H1 (cell line): ENCODE data around the gene CDC42. TPM values are rescaled to one million over a fixed set of nuclear protein-coding genes. Genes with fewer than 3 reads are reported as not detected.

Experiments used
- CTCF ChIA-PET: fragments of 300-600 bp; sonication (Branson Sonifier 250); formaldehyde crosslinking; loops from one replicate; lab custom pipeline; 2021; ENCODE audit not compliant: partially characterized antibody; lab: Charles Lee
- POLR2A ChIA-PET: fragments of 300-600 bp; sonication (Branson Sonifier 250); formaldehyde crosslinking; loops from one replicate; lab custom pipeline; 2021; ENCODE audit warnings: inconsistent platforms; ENCODE audit not compliant: partially characterized antibody; lab: Charles Lee
- DNase-seq, 2 experiments: peaks; one replicate each; pipeline versions ENCODE4 v3.0.0 to v3.0.0-alpha.2; 2010 to 2022; ENCODE audit warnings: low spot score in 2 of 2, low read depth in 1 of 2, mixed read lengths in 1 of 2
- FAIRE-seq: peaks from 2 replicates; lab custom pipeline; 2011; peaks lifted over from hg19 to GRCh38; lab: Jason Lieb, UNC
- H2AFZ ChIP-seq: 2 replicates; pipeline ENCODE4 v1.8.1; 2012; ENCODE audit warnings: low read length, inconsistent platforms
- H2AK5ac ChIP-seq: 2 replicates; pipeline ENCODE4 v1.6.1; 2013; ENCODE audit warnings: low read depth, low read length
- H2BK120ac ChIP-seq: replicated peaks from 2 replicates; pipeline ENCODE3; 2013; ENCODE audit warnings: low read depth, low read length, inconsistent platforms
- H2BK12ac ChIP-seq: 2 replicates; pipeline ENCODE4 v1.6.1; 2013; ENCODE audit warnings: low read depth, low read length
- H2BK15ac ChIP-seq: 2 replicates; pipeline ENCODE4 v1.6.1; 2013; ENCODE audit warnings: low read length
- H2BK20ac ChIP-seq: 2 replicates; pipeline ENCODE4 v1.6.1; 2013; ENCODE audit warnings: low read length
- H2BK5ac ChIP-seq: 2 replicates; pipeline ENCODE4 v1.6.1; 2013; ENCODE audit warnings: low read depth, low read length
- H3K14ac ChIP-seq: 2 replicates; pipeline ENCODE4 v1.6.1; 2013; ENCODE audit warnings: inconsistent platforms; ENCODE audit not compliant: insufficient read length
- H3K18ac ChIP-seq: 2 replicates; pipeline ENCODE4 v1.6.1; 2013; ENCODE audit warnings: low read length; ENCODE audit errors: extremely low read depth
- H3K23ac ChIP-seq: 2 replicates; pipeline ENCODE4 v1.6.1; 2013; ENCODE audit warnings: inconsistent platforms; ENCODE audit not compliant: insufficient read length
- H3K23me2 ChIP-seq: 2 replicates; pipeline ENCODE4 v1.6.1; 2013; ENCODE audit warnings: low read depth, low read length
- H3K27ac ChIP-seq: 2 replicates; pipeline ENCODE4 v1.6.1; 2011; ENCODE audit warnings: low read depth, low read length, inconsistent platforms
- H3K27me3 ChIP-seq, 4 experiments: replicated peaks in 1 of 4; 1 replicate in 1 of 4; 2 replicates in 3 of 4; pipeline versions ENCODE4 v1.6.1 to v1.8.1; 2011 to 2013; ENCODE audit warnings: low read length in 3 of 4, mild to moderate bottlenecking in 3 of 4, inconsistent platforms in 2 of 4, mixed read lengths in 2 of 4, moderate library complexity in 1 of 4; ENCODE audit not compliant: control insufficient read depth in 3 of 4, insufficient read depth in 3 of 4; ENCODE audit errors: extremely low read depth in 1 of 4
- H3K36me3 ChIP-seq, 4 experiments: 2 replicates each; pipeline versions ENCODE4 v1.6.1 to v1.8.1; 2011 to 2013; ENCODE audit warnings: mild to moderate bottlenecking in 4 of 4, low read length in 3 of 4, moderate library complexity in 2 of 4, control low read depth in 1 of 4, inconsistent platforms in 1 of 4; ENCODE audit not compliant: insufficient read depth in 4 of 4, control insufficient read depth in 2 of 4
- H3K4ac ChIP-seq: replicated peaks from 2 replicates; pipeline ENCODE3; 2013; ENCODE audit warnings: low read length, low read depth, mixed read lengths, inconsistent platforms; ENCODE audit not compliant: insufficient read length
- H3K4me1 ChIP-seq, 4 experiments: replicated peaks in 1 of 4; 1 replicate in 1 of 4; 2 replicates in 3 of 4; pipeline versions ENCODE4 v1.6.1 to v1.8.1; 2011 to 2013; ENCODE audit warnings: low read length in 3 of 4, inconsistent platforms in 2 of 4, mixed read lengths in 1 of 4; ENCODE audit not compliant: insufficient read depth in 4 of 4, control insufficient read depth in 3 of 4
- H3K4me2 ChIP-seq, 2 experiments: 2 replicates each; pipeline versions ENCODE4 v1.6.1 to v1.8.1; 2011 to 2013; ENCODE audit warnings: low read depth in 2 of 2, low read length in 2 of 2, control low read depth in 1 of 2, inconsistent platforms in 1 of 2, mild to moderate bottlenecking in 1 of 2; ENCODE audit not compliant: insufficient read depth in 1 of 2
- H3K4me3 ChIP-seq, 4 experiments: fragments of 200-600, 300-600 bp in 1 of 4; sonication (generic), shearing (Covaris generic), sonication (Bioruptor Twin) in 1 of 4; 2 replicates each; pipeline versions ENCODE4 v1.5.1 to v1.8.1; 2011 to 2016; ENCODE audit warnings: low read length in 4 of 4, low read depth in 3 of 4, control low read depth in 2 of 4, inconsistent platforms in 2 of 4, mild to moderate bottlenecking in 2 of 4, mixed read lengths in 1 of 4, moderate library complexity in 1 of 4; ENCODE audit not compliant: insufficient read depth in 2 of 4; ENCODE audit errors: extremely low read depth in 1 of 4
- H3K56ac ChIP-seq: replicated peaks from 2 replicates; pipeline ENCODE3; 2013; ENCODE audit warnings: low read depth, mild to moderate bottlenecking, mixed read lengths, low read length, inconsistent platforms; ENCODE audit not compliant: insufficient read length
- H3K79me1 ChIP-seq: 2 replicates; pipeline ENCODE4 v1.6.1; 2013; ENCODE audit warnings: low read depth, low read length, control low read depth
- H3K79me2 ChIP-seq, 2 experiments: 2 replicates each; pipeline versions ENCODE4 v1.6.1 to v1.8.1; 2012 to 2013; ENCODE audit warnings: low read length in 2 of 2, mild to moderate bottlenecking in 2 of 2, inconsistent platforms in 1 of 2; ENCODE audit not compliant: insufficient read depth in 2 of 2, control insufficient read depth in 1 of 2
- H3K9ac ChIP-seq, 4 experiments: replicated peaks in 1 of 4; 1 replicate in 1 of 4; 2 replicates in 3 of 4; pipeline versions ENCODE4 v1.6.1 to v1.8.1; 2011 to 2013; ENCODE audit warnings: low read depth in 3 of 4, low read length in 3 of 4, control low read depth in 2 of 4, mild to moderate bottlenecking in 2 of 4, moderate library complexity in 2 of 4, inconsistent platforms in 1 of 4; ENCODE audit errors: extremely low read depth in 1 of 4
- H3K9me3 ChIP-seq, 2 experiments: 2 replicates each; pipeline versions ENCODE4 v1.6.1 to v1.8.1; 2012 to 2013; ENCODE audit warnings: mild to moderate bottlenecking in 2 of 2, moderate library complexity in 2 of 2, control low read depth in 1 of 2, inconsistent platforms in 1 of 2, low read depth in 1 of 2, low read length in 1 of 2, mixed read lengths in 1 of 2; ENCODE audit not compliant: insufficient read depth in 2 of 2
- H4K20me1 ChIP-seq, 2 experiments: replicated peaks in 1 of 2; 2 replicates each; pipeline versions ENCODE3 to v1.8.1; 2011 to 2013; ENCODE audit warnings: inconsistent platforms in 2 of 2, low read length in 2 of 2, mild to moderate bottlenecking in 1 of 2; ENCODE audit not compliant: insufficient read depth in 2 of 2, control insufficient read depth in 1 of 2
- H4K5ac ChIP-seq: 2 replicates; pipeline ENCODE4 v1.6.1; 2013; ENCODE audit warnings: low read length, low read depth, mixed read lengths, inconsistent platforms; ENCODE audit not compliant: insufficient read length
- H4K8ac ChIP-seq: 2 replicates; pipeline ENCODE4 v1.8.0; 2013; ENCODE audit warnings: mild to moderate bottlenecking, moderate library complexity, low read length, inconsistent platforms; ENCODE audit not compliant: insufficient read depth; ENCODE audit errors: extremely low read depth
- H4K91ac ChIP-seq: replicated peaks from 2 replicates; pipeline ENCODE3; 2013; ENCODE audit warnings: low read length, mixed read lengths, inconsistent platforms; ENCODE audit not compliant: insufficient read length
- ATF3 ChIP-seq: IDR thresholded peaks from 2 replicates; pipeline ENCODE4 v1.6.1; 2011; ENCODE audit warnings: low read depth, mild to moderate bottlenecking, low read length; ENCODE audit not compliant: insufficient read depth
- E2F6 ChIP-seq: IDR thresholded peaks from 2 replicates; pipeline ENCODE4 v1.6.1; 2012; ENCODE audit warnings: inconsistent platforms
- MAFK ChIP-seq: IDR thresholded peaks from 2 replicates; pipeline ENCODE4 v1.6.1; 2012; ENCODE audit warnings: low read depth, mild to moderate bottlenecking, improper control_type of control experiment, low read length
- MAX ChIP-seq: IDR thresholded peaks from 2 replicates; pipeline ENCODE4 v1.6.1; 2012; ENCODE audit warnings: inconsistent platforms
- SP2 ChIP-seq: IDR thresholded peaks from 2 replicates; pipeline ENCODE4 v1.6.1; 2012; ENCODE audit warnings: mild to moderate bottlenecking, low read length, inconsistent platforms
- USF2 ChIP-seq: IDR thresholded peaks from 2 replicates; pipeline ENCODE4 v1.6.1; 2011; ENCODE audit warnings: low read length, improper control_type of control experiment
- WGBS, 2 experiments: shearing (Covaris generic) in 1 of 2; methylation state at CpG; one replicate each; pipeline versions ENCODE4 v1.1.6 to v1.1.7; 2013 to 2015; ENCODE audit warnings: low lambda C conversion rate in 2 of 2, mixed read lengths in 2 of 2, inconsistent platforms in 1 of 2, low coverage in 1 of 2, missing lambda C conversion rate in 1 of 2; ENCODE audit not compliant: insufficient replicate concordance in 2 of 2, insufficient coverage in 1 of 2, insufficient read length in 1 of 2; ENCODE audit errors: extremely low coverage in 1 of 2, missing lambda C conversion rate in 1 of 2; 5-methylcytosine and 5-hydroxymethylcytosine counted together
- polyA plus RNA-seq, 7 experiments: library from polyadenylated mRNA; depleted of rRNA in 3 of 7; stranded (reverse) in 5 of 7; unstranded in 2 of 7; fragments of >200 nt in 5 of 7; fragments of 200-250 nt in 2 of 7; gene quantifications; 1 replicate in 5 of 7; 2 replicates in 1 of 7; 4 replicates in 1 of 7; pipeline versions ENCODE4 v1.2.1 to v1.2.3, GENCODE V29; 2011 to 2013; ENCODE audit warnings: missing spikeins in 2 of 7, mixed read lengths in 2 of 7
- total RNA-seq: library from RNA; stranded (reverse); fragmentation: NEBNext Ultra II Directional; extraction: Animal tissue kit (Norgen Biotek cat#: 25700); gene quantifications from 2 replicates; pipeline ENCODE4 v1.2.1, GENCODE V29; 2021

The CDC42 gene
- total and polyA plus RNA-seq, 2 of the 8 experiments (the other 6 are each of a cell fraction or from before 2014, with no cell fraction given), result 110 to 179 TPM

GRCh38 chr1:22048351-22049192 lies 3.9 kb upstream of the CDC42 start:
- Histone ChIP-seq H2BK15ac (no peak overlapping the region), H3K18ac (0 out of 2 replicates have a peak overlapping the region, but pooled peaks have one; percentile 1), H2BK5ac (0 out of 2 replicates have a peak overlapping the region, but pooled peaks have one; percentile 3), H2BK20ac (no peak overlapping the region), H2AFZ (peak overlapping the region; percentile 46; the same call in 1 of the 2 replicates), H3K4me1 (peaks cover 2 to 6% (median 3%) of the 10 kb centered on the region in 4 experiments; a peak in 5 of 7 replicates), H3K4me2 (no peak overlapping the region), H3K79me2 (peaks cover 3% of the 10 kb centered on the region in 2 experiments), H3K27me3 (no peaks in the 10 kb centered on the region), H3K36me3 (no peaks in the 10 kb centered on the region), H2BK12ac (0 out of 2 replicates have a peak overlapping the region, but pooled peaks have one; percentile 20), H3K4me3 (no peak overlapping the region), H4K91ac (no peak overlapping the region), H2BK120ac (no peak overlapping the region), H3K79me1 (no peaks in the 10 kb centered on the region), H4K8ac (no peak overlapping the region), H3K23ac (no peak overlapping the region), H3K9me3 (no peaks in the 10 kb centered on the region), H3K4ac (no peak overlapping the region), H4K20me1 (no peaks in the 10 kb centered on the region), H4K5ac (no peak overlapping the region), H3K23me2 (peaks cover 3% of the 10 kb centered on the region; the same call in 1 of the 2 replicates), H2AK5ac (peak overlapping the region; percentile 10; the same call in 1 of the 2 replicates), H3K27ac (no peak overlapping the region), H3K56ac (no peak overlapping the region), H3K9ac (no peak overlapping the region; a peak in 1 of 7 replicates), H3K14ac (no peak overlapping the region)
- no peak for DNase-seq
- POLR2A ChIA-PET, result interaction anchor here (1.4 kb wide), 1 partner anchor 19 kb away, joined by 3 read pairs; no protein-coding TSS in a partner anchor
- no peak for FAIRE-seq
- CTCF ChIA-PET, result interaction anchor here (0.7 kb wide), 1 partner anchor 30 kb away, joined by 3 read pairs; no protein-coding TSS in a partner anchor
- TF ChIP-seq E2F6 (peak; percentile 30; the same call in 1 of the 2 replicates), MAFK (no peak), USF2 (peak; percentile 70), MAX (0 out of 2 replicates have a peak, but pooled peaks have one; percentile 8), SP2 (no peak), ATF3 (0 out of 2 replicates have a peak, but pooled peaks have one; percentile 24)
- 83% methylated on average over 8 of the region's 8 CpGs; no CpG with 5 or more reads in 1 of the 2 experiments for WGBS, 2 experiments
